Measurements from ENCODE around the gene RTN4IP1. TPM values are rescaled to one million over a fixed set of nuclear protein-coding genes. Genes with fewer than 3 reads are reported as not detected.
"Not testable (repeated sequence)": the region's sequence is repeated elsewhere in the genome, so short reads cannot be mapped to it uniquely, and the experiment has no call there.

Gene RTN4IP1
- total RNA-seq, 2 donors from 2014 or later: 4.5 to 4.9 TPM

DNA sequence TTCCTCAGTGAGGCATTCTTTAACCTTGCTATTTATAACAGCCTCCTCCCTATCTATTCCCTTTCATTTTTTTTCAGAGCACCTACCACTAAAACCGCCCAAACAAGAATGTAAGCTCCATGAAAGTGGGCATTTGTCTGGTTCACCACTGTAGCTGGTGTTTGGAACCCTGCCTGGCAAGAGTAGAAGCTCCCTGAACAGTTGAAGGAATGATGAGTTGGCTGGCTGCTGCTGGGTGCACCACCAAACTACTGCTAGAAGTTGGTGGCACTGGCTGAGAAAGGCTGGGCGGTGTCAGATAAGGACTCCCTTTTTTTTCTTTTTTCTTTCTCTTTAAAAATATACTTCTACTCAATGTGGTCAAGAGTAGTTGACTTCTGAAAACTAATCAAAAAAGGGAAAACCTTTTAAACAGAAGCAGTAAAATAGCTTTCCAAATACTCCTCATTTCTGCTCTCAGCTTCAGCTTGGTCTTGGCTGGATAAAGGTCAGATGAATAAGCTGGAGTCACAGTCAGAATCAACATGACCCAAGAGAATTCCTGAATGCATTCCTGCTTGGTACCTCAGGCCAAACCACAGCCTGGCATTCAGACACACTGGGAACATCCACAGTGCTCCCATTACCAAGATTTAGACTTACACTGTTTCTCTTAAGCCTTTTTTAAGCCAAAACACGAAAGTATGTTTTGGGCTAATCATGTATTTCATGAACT is 38.0 kb downstream of the RTN4IP1 start:
- H3K27ac ChIP-seq: no peak overlapping the region
- no peaks in the 10 kb centered on the region for H3K9me3 ChIP-seq
- DNase-seq (ENCODE audit: low spot score): no peak
- H3K27me3 ChIP-seq (replicated peaks; ENCODE audit: insufficient read depth): no peaks in the 10 kb centered on the region
- intact Hi-C loops (cut with DNase I): no loop called here
- WGBS: 94% methylated on average over 3 of the region's 3 CpGs
- no peak overlapping the region for H3K4me3 ChIP-seq
- TF ChIP-seq POLR2A (IDR thresholded peaks at IDR 0.05) (no peak), CTCF (IDR thresholded peaks at IDR 0.05) (no peak), POLR2AphosphoS5 (IDR thresholded peaks at IDR 0.05) (no peak)
- H3K36me3 ChIP-seq: no peaks in the 10 kb centered on the region
- H3K4me1 ChIP-seq (replicated peaks): no peaks in the 10 kb centered on the region

DNA sequence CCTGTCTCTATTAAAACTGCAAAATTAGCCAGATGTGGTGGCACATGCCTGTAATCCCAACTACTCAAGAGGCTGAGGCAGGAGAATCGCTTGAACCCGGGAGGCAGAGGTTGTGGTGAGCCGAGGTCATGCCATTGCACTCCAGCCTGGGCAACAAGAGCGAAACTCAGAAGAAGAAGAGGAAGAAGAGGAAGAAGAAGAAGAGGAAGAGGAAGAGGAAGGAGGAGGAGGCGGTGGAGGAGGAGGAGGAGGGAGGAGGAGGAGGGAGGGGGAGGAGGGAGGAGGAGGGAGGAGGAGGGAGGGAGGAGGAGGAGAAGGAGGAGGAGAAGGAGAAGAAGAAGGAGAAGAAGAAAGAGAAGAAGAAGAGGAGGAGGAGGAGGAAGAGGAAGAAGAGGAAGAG is 40.4 kb downstream of the RTN4IP1 start:
- H3K4me3 ChIP-seq; H3K27ac ChIP-seq; H3K27me3 ChIP-seq (replicated peaks; ENCODE audit: insufficient read depth); H3K36me3 ChIP-seq; intact Hi-C loops (cut with DNase I); H3K9me3 ChIP-seq; H3K4me1 ChIP-seq (replicated peaks); DNase-seq (ENCODE audit: low spot score): not testable (repeated sequence)
- 69% methylated on average over 4 of the region's 5 CpGs for WGBS

GRCh38 chr6:106586815-106587415 is 42.4 kb downstream of the RTN4IP1 start:
- TF ChIP-seq POLR2A (IDR thresholded peaks at IDR 0.05) (no peak), POLR2AphosphoS5 (IDR thresholded peaks at IDR 0.05) (no peak), CTCF (IDR thresholded peaks at IDR 0.05) (no peak)
- DNase-seq (ENCODE audit: low spot score): no peak
- WGBS: 73% methylated on average over 4 of the region's 4 CpGs
- Histone ChIP-seq H3K36me3 (no peaks in the 10 kb centered on the region), H3K4me1 (replicated peaks) (no peaks in the 10 kb centered on the region), H3K9me3 (no peaks in the 10 kb centered on the region), H3K27ac (no peak overlapping the region), H3K27me3 (replicated peaks; ENCODE audit: insufficient read depth) (no peaks in the 10 kb centered on the region), H3K4me3 (no peak overlapping the region)
- intact Hi-C loops (cut with DNase I): no loop called here

DNA sequence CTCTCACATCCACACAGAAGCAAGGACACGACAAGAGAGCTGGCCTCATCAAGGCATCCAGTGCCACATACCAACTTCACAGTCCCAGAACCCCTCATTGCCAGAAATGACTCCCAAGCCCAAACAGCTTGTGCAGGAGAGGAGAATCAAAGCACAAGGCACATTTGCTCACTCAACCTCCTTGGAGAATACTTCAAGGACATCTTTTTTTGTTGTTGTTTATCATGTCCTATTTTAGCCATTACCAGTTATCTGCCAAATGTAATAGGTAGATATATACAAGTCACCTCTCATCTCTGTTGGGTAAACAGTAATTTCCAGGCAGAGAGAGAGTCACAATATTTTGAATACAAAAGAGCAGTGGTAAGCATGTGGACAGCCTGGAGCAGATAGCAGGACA is 47.8 kb downstream of the RTN4IP1 start:
- TF ChIP-seq POLR2A (IDR thresholded peaks at IDR 0.05) (no peak), CTCF (IDR thresholded peaks at IDR 0.05) (no peak), POLR2AphosphoS5 (IDR thresholded peaks at IDR 0.05) (no peak)
- DNase-seq (ENCODE audit: low spot score): no peak
- intact Hi-C loops (cut with DNase I): no loop called here
- Histone ChIP-seq H3K36me3 (no peaks in the 10 kb centered on the region), H3K4me3 (no peak overlapping the region), H3K27me3 (replicated peaks; ENCODE audit: insufficient read depth) (no peaks in the 10 kb centered on the region), H3K27ac (no peak overlapping the region), H3K9me3 (no peaks in the 10 kb centered on the region), H3K4me1 (replicated peaks) (no peaks in the 10 kb centered on the region)
- WGBS: 85% methylated on average over 1 of the region's 1 CpG

- TF ChIP-seq POLR2AphosphoS5 (IDR thresholded peaks at IDR 0.05) (no peak), POLR2A (IDR thresholded peaks at IDR 0.05) (no peak), CTCF (IDR thresholded peaks at IDR 0.05) (no peak)
Measured at GRCh38 chr6:106579281-106579680, 50.0 kb downstream of the RTN4IP1 start.

More at GRCh38 chr6:106579281-106579680, 50.0 kb downstream of the RTN4IP1 start:
- WGBS: 96% methylated on average over 2 of the region's 2 CpGs
- Histone ChIP-seq H3K27ac (no peak overlapping the region), H3K27me3 (replicated peaks; ENCODE audit: insufficient read depth) (no peaks in the 10 kb centered on the region), H3K4me1 (replicated peaks) (no peaks in the 10 kb centered on the region), H3K9me3 (no peaks in the 10 kb centered on the region), H3K36me3 (no peaks in the 10 kb centered on the region), H3K4me3 (no peak overlapping the region)
- intact Hi-C loops (cut with DNase I): no loop called here
- DNase-seq (ENCODE audit: low spot score): no peak

All from prostate gland (tissue), 2 donors.